Ovary (tissue), 3 donors: ENCODE results near the gene TPCN2.

Experiments
- POLR2A ChIP-seq: fragments of 450-650 bp; IDR thresholded peaks from one replicate; pipeline ENCODE4 v1.6.1; 2017; ENCODE audit warnings: antibody characterized with exemption, mild to moderate bottlenecking, moderate library complexity
- TF ChIP-seq, protein P1 (sequence below), 3 donors: fragments of 450-650 bp in 2 of 3; fragments of 200-600 bp in 1 of 3; IDR thresholded peaks; one replicate each; pipeline versions ENCODE4 v1.5.1 to v1.8.0; 2016 to 2022; ENCODE audit warnings: antibody characterized with exemption in 3 of 3, mild to moderate bottlenecking in 1 of 3
- donor health status: DM: no; HTN: no; CAD: no.

- TF ChIP-seq, protein P1, sequence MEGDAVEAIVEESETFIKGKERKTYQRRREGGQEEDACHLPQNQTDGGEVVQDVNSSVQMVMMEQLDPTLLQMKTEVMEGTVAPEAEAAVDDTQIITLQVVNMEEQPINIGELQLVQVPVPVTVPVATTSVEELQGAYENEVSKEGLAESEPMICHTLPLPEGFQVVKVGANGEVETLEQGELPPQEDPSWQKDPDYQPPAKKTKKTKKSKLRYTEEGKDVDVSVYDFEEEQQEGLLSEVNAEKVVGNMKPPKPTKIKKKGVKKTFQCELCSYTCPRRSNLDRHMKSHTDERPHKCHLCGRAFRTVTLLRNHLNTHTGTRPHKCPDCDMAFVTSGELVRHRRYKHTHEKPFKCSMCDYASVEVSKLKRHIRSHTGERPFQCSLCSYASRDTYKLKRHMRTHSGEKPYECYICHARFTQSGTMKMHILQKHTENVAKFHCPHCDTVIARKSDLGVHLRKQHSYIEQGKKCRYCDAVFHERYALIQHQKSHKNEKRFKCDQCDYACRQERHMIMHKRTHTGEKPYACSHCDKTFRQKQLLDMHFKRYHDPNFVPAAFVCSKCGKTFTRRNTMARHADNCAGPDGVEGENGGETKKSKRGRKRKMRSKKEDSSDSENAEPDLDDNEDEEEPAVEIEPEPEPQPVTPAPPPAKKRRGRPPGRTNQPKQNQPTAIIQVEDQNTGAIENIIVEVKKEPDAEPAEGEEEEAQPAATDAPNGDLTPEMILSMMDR (IDR thresholded peaks at IDR 0.05) = no peak
- TF ChIP-seq POLR2A = no peak
Measured at GRCh38 chr11:69153661-69154060, 104.9 kb downstream of the TPCN2 start.
